Measurements from ENCODE around the gene ADGB.

ADGB gene

DNA sequence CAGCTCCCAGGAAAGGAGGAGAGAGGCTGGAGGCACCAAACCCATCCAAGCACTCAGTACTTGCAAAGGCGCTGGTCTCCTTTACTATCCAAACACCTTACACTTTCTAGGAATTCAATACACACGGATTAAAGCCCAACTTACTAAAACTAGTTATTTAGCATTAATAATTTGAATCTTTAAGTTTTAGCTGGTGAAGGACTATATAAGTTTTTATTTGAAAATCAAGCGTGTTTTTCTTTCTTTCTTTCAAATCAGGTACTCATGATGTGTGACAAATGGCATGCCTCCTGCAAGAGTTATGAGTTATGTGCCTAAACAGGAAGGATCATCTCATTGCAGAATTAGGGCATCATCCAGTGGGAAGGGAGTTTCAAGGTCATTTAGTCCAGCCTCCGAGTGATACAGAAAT lies 263.7 kb downstream of the ADGB start:
- FAIRE-seq (no peak), DNase-seq (ENCODE audit: insufficient read length, low spot score) (no peak)
- no peak for TF ChIP-seq PAX5 (IDR thresholded peaks at IDR 0.05; ENCODE audit: insufficient read depth, low read length, severe bottlenecking)
- TF ChIP-seq TAF1 (IDR thresholded peaks at IDR 0.05; ENCODE audit: low read depth, low read length) = no peak
- TF ChIP-seq POLR2AphosphoS5 (IDR thresholded peaks at IDR 0.05; ENCODE audit: low read depth, low read length) = no peak
- no peak for TF ChIP-seq POLR2A (IDR thresholded peaks at IDR 0.05; ENCODE audit: low read depth, low read length)
- no peak for TF ChIP-seq POU2F2 (IDR thresholded peaks at IDR 0.05; ENCODE audit: low read depth, low read length)
- no peak for TF ChIP-seq SPI1 (IDR thresholded peaks at IDR 0.05; ENCODE audit: low read depth, low read length)

DNA sequence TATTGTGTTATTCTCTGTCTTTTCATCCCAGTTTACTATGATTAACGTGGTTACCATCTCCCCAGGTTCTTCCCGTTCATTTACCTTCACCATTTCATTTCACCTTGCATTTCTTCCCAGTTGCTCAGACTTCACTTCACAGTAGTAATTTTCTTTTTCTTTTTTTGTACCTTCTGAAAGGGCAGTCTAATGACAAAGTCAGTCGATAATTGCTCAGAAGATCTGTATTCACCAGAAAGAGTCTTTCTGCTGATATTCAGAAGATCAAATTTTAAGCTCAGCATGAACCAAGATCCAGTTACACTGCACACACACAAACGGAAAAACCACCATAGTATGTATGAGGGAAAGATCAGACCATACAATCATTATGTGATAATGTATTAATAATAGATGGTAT lies 265.5 kb downstream of the ADGB start:
- no peak for FAIRE-seq

DNA sequence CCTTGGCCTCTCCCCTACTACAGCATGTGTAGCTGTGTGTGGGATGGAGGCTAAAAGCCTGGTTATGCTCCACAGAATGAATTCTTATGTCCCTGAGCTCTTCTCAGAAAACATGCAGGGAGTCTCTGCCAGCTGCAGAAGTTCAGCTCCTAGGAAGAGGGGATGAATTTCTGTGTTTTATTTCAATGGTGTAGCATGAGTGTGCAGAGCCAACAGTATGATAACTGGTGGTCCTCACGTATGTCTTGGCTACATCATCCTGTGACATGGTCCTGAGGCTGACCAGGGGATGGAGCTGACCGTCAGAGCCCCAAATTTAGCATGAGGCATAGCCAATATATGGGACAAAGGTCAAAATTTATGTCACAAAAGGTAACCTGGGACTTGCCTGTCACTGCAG lies 266.1 kb downstream of the ADGB start:
- FAIRE-seq (no peak), DNase-seq (ENCODE audit: insufficient read length, low spot score) (no peak)
- TF ChIP-seq PAX5 (IDR thresholded peaks at IDR 0.05; ENCODE audit: insufficient read depth, low read length, severe bottlenecking) = no peak
- TF ChIP-seq SPI1 (IDR thresholded peaks at IDR 0.05; ENCODE audit: low read depth, low read length) = no peak
- no peak for TF ChIP-seq TAF1 (IDR thresholded peaks at IDR 0.05; ENCODE audit: low read depth, low read length)
- TF ChIP-seq POLR2AphosphoS5 (IDR thresholded peaks at IDR 0.05; ENCODE audit: low read depth, low read length) = no peak
- TF ChIP-seq POLR2A (IDR thresholded peaks at IDR 0.05; ENCODE audit: low read depth, low read length) = no peak
- TF ChIP-seq POU2F2 (IDR thresholded peaks at IDR 0.05; ENCODE audit: low read depth, low read length) = no peak

More for the DNA sequence above, 265.5 kb downstream of the ADGB start:
- no peak for DNase-seq (ENCODE audit: insufficient read length, low spot score)
- no peak for TF ChIP-seq POLR2A (IDR thresholded peaks at IDR 0.05; ENCODE audit: low read depth, low read length)
- no peak for TF ChIP-seq PAX5 (IDR thresholded peaks at IDR 0.05; ENCODE audit: insufficient read depth, low read length, severe bottlenecking)
- TF ChIP-seq POLR2AphosphoS5 (IDR thresholded peaks at IDR 0.05; ENCODE audit: low read depth, low read length) = no peak
- no peak for TF ChIP-seq TAF1 (IDR thresholded peaks at IDR 0.05; ENCODE audit: low read depth, low read length)
- TF ChIP-seq SPI1 (IDR thresholded peaks at IDR 0.05; ENCODE audit: low read depth, low read length) = no peak
- TF ChIP-seq POU2F2 (IDR thresholded peaks at IDR 0.05; ENCODE audit: low read depth, low read length) = no peak

All from GM12891 (cell line).